Fibroblast of pulmonary artery (primary cell): ENCODE measurements around the gene RFPL3.

Experiments
- DNase-seq: peaks from one replicate; pipeline ENCODE4 v3.0.0-alpha.2; 2010; ENCODE audit warnings: low read depth
- H3K4me3 ChIP-seq: replicated peaks from 2 replicates; pipeline ENCODE4 v1.5.1; 2011; ENCODE audit warnings: low read depth, mild to moderate bottlenecking, control low read depth, low read length, moderate library complexity
- TF ChIP-seq, protein P1 (sequence below): IDR thresholded peaks from 2 replicates; pipeline ENCODE4 v1.5.1; 2011; ENCODE audit warnings: mild to moderate bottlenecking, control low read depth, low read length, inconsistent platforms; ENCODE audit errors: missing control alignments

The RFPL3 gene

DNA sequence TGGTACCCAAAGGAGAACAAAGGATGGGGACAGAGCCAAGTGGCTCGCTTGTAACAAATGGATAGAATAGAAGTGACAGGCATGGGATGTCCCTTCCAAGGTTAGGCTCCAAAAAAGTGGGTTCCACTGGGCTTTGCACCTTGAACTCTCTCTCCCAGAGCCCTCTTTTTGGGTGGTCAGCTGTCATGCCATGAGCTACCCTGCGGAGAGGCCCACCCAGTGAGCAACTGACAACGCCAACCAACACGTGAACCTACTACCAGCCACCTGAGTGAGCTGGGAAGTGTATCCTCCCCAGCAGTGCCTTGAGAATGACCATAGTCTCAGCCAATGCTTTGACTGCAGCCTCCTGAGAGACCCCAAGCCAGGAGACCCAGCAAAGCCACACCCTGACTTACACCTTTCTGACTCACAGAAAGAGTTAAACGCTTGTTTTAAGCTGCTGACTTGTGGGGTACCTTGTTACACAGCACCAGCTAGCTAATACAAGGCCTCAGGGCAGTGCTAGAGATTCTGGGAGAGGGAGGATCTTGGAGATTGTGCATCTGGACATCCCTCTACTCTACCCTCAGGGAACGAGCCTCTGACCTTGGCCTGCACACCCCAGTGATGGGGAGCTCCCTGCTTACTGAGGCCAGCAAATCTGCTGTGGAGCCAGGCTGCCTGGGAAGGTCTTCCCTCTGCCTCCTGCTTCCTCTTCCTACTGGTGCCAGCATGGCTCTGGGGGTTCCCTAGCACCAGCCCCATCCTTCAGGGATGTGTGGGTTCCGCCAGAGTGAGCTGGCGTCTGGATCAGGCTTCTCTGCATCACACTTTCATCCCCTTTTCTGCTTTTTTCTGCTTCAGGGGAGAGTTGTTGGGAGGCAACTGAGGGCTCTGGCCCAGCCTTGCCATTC lies 29.1 kb upstream of the RFPL3 start:
- no peak overlapping the region for H3K4me3 ChIP-seq
- TF ChIP-seq, protein P1, sequence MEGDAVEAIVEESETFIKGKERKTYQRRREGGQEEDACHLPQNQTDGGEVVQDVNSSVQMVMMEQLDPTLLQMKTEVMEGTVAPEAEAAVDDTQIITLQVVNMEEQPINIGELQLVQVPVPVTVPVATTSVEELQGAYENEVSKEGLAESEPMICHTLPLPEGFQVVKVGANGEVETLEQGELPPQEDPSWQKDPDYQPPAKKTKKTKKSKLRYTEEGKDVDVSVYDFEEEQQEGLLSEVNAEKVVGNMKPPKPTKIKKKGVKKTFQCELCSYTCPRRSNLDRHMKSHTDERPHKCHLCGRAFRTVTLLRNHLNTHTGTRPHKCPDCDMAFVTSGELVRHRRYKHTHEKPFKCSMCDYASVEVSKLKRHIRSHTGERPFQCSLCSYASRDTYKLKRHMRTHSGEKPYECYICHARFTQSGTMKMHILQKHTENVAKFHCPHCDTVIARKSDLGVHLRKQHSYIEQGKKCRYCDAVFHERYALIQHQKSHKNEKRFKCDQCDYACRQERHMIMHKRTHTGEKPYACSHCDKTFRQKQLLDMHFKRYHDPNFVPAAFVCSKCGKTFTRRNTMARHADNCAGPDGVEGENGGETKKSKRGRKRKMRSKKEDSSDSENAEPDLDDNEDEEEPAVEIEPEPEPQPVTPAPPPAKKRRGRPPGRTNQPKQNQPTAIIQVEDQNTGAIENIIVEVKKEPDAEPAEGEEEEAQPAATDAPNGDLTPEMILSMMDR: no peak
- DNase-seq: no peak

- no peak for DNase-seq
- TF ChIP-seq, protein P1: no peak
- no peak overlapping the region for H3K4me3 ChIP-seq
Measured at GRCh38 chr22:32329202-32329645, 28.4 kb upstream of the RFPL3 start.

DNA sequence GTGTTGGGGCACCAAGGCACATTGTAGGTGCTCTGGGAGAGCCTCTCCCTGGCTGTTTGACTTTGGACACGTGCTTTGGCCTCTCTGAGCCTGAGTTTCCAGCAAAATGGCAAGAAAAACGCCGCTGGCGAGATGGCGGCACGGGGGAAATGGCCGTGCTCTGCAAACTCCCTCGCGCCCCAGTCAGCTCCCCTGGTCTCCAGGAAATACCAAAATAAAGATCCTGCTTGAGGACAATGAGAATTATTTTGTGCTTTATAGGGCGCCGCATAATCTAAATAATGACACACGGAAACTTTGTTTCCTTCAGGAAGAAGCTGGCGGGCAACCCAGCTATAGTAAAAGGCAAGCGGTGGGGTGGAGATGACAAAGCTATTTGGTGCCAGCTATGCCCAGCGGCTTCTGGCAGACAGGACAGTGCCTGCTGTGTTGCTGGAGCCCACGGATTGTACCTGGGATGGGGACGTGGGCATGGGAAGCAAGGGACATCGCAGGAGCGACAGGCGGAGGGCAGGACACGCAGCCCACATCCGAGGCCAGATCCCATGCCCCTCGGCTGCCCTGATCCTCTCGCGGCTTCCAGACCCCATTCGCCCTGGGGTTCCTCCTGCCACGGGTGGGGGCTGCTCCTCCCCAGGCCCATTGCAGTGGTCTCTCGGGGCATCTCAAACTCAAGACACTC lies 26.3 kb upstream of the RFPL3 start:
- no peak overlapping the region for H3K4me3 ChIP-seq
- TF ChIP-seq, protein P1: no peak
- DNase-seq: no peak

- no peak overlapping the region for H3K4me3 ChIP-seq
- DNase-seq: no peak
- TF ChIP-seq, protein P1: no peak
Measured at GRCh38 chr22:32331918-32332725, 25.5 kb upstream of the RFPL3 start.

- H3K4me3 ChIP-seq: no peak overlapping the region
- no peak for DNase-seq
- TF ChIP-seq, protein P1: no peak
Measured at GRCh38 chr22:32333141-32333768, 24.4 kb upstream of the RFPL3 start.
